ENCODE data around the gene CRAT.
"Not testable (repeated sequence)": the region's sequence is repeated elsewhere in the genome, so short reads cannot be mapped to it uniquely, and the experiment has no call there.

DNA sequence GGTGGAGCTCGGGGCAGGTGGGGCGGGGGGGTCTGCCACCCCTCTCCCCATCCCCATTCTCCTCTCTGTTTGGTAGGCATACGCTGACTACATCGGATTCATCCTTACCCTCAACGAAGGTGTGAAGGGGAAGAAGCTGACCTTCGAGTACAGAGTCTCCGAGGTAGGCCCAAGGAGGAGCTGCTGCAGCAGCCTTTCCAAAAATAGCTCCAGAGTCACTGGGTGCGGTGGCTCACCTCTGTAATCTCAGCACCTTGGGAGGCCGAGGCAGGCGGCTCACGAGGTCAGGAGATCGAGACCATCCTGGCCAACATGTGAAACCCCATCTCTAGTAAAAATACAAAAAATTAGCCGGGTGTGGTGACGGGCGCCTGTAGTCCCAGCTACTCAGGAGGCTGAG lies 12.4 kb upstream of the CRAT start:
- TF ChIP-seq, protein P1, sequence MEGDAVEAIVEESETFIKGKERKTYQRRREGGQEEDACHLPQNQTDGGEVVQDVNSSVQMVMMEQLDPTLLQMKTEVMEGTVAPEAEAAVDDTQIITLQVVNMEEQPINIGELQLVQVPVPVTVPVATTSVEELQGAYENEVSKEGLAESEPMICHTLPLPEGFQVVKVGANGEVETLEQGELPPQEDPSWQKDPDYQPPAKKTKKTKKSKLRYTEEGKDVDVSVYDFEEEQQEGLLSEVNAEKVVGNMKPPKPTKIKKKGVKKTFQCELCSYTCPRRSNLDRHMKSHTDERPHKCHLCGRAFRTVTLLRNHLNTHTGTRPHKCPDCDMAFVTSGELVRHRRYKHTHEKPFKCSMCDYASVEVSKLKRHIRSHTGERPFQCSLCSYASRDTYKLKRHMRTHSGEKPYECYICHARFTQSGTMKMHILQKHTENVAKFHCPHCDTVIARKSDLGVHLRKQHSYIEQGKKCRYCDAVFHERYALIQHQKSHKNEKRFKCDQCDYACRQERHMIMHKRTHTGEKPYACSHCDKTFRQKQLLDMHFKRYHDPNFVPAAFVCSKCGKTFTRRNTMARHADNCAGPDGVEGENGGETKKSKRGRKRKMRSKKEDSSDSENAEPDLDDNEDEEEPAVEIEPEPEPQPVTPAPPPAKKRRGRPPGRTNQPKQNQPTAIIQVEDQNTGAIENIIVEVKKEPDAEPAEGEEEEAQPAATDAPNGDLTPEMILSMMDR (IDR thresholded peaks at IDR 0.05), result not testable (repeated sequence)
- TF ChIP-seq POLR2A (IDR thresholded peaks at IDR 0.05), result not testable (repeated sequence)

Measured in heart left ventricle (tissue), 13 donors.